GM19438 (cell line): Measurements from ENCODE around the gene POP4.
"Not testable (repeated sequence)": the region's sequence is repeated elsewhere in the genome, so short reads cannot be mapped to it uniquely, and the experiment has no call there.

Source experiments
- ATAC-seq: cut with Tn5 transposase; IDR thresholded peaks from one replicate; pipeline ENCODE4 v1.9.1; 2021; ENCODE audit warnings: low read depth; ENCODE audit not compliant: unreplicated experiment

Gene POP4

GRCh38 chr19:29610574-29611271, 4.6 kb downstream of the POP4 start:
- peak; percentile 67 for ATAC-seq

- ATAC-seq, result no peak
Observed at GRCh38 chr19:29612121-29612520, 6.0 kb downstream of the POP4 start.

GRCh38 chr19:29612801-29613595, 6.9 kb downstream of the POP4 start:
- no peak for ATAC-seq

GRCh38 chr19:29614046-29614445, 8.0 kb downstream of the POP4 start:
- ATAC-seq, result no peak

- ATAC-seq, result no peak
Observed at GRCh38 chr19:29614780-29615179, 8.7 kb downstream of the POP4 start.

GRCh38 chr19:29615891-29616425, 9.9 kb downstream of the POP4 start:
- no peak for ATAC-seq

GRCh38 chr19:29616541-29616940, 10.5 kb downstream of the POP4 start:
- no peak for ATAC-seq

- no peak for ATAC-seq
Observed at GRCh38 chr19:29617366-29618266, 11.5 kb downstream of the POP4 start.

- ATAC-seq, result no peak
Observed at GRCh38 chr19:29618434-29618833, 12.4 kb downstream of the POP4 start.

GRCh38 chr19:29618871-29619270, 12.8 kb downstream of the POP4 start:
- ATAC-seq, result no peak

- ATAC-seq, result peak; percentile 43
Observed at GRCh38 chr19:29620931-29621351, 14.9 kb downstream of the POP4 start.

- ATAC-seq, result no peak
Observed at GRCh38 chr19:29622166-29623070, 16.3 kb downstream of the POP4 start.

- no peak for ATAC-seq
Observed at GRCh38 chr19:29623726-29624488, 17.8 kb downstream of the POP4 start.

GRCh38 chr19:29624489-29625185, 18.6 kb downstream of the POP4 start:
- no peak for ATAC-seq

- ATAC-seq, result no peak
Observed at GRCh38 chr19:29625186-29625651, 19.1 kb downstream of the POP4 start.

GRCh38 chr19:29626386-29626785, 20.3 kb downstream of the POP4 start:
- no peak for ATAC-seq

- not testable (repeated sequence) for ATAC-seq
Observed at GRCh38 chr19:29626832-29627231, 20.7 kb downstream of the POP4 start.

GRCh38 chr19:29628661-29629385, 22.7 kb downstream of the POP4 start:
- ATAC-seq, result no peak
